Kidney (tissue), 14 donors: ENCODE data around the gene OPTN. TPM values are rescaled to one million over a fixed set of nuclear protein-coding genes. Genes with fewer than 3 reads are reported as not detected.
"Not testable (repeated sequence)": the region's sequence is repeated elsewhere in the genome, so short reads cannot be mapped to it uniquely, and the experiment has no call there.

Experiments
- DNase-seq, 5 donors: peaks; one replicate each; pipeline ENCODE4 v3.0.0-alpha.2; 2013 to 2020
- FAIRE-seq: peaks from 2 replicates; lab custom pipeline; 2012; peaks lifted over from hg19 to GRCh38; lab: Jason Lieb, UNC
- H3K27ac ChIP-seq, 2 donors: one replicate each; pipeline ENCODE4 v1.7.0; 2013; ENCODE audit warnings: low read depth in 2 of 2, low read length in 2 of 2, inconsistent platforms in 1 of 2
- H3K27me3 ChIP-seq: one replicate; pipeline ENCODE4 v1.7.1; 2013; ENCODE audit warnings: low read length, inconsistent platforms; ENCODE audit not compliant: control insufficient read depth, insufficient read depth
- H3K36me3 ChIP-seq, 3 donors: one replicate each; pipeline versions ENCODE4 v1.7.0 to v1.7.1; 2013; ENCODE audit warnings: low read length in 3 of 3, control low read depth in 1 of 3, inconsistent platforms in 1 of 3; ENCODE audit not compliant: insufficient read depth in 3 of 3, control insufficient read depth in 2 of 3
- H3K4me1 ChIP-seq, 3 donors: one replicate each; pipeline versions ENCODE4 v1.7.0 to v1.7.1; 2013; ENCODE audit warnings: low read length in 3 of 3, inconsistent platforms in 1 of 3, low read depth in 1 of 3; ENCODE audit not compliant: control insufficient read depth in 2 of 3, insufficient read depth in 2 of 3
- H3K4me3 ChIP-seq, 3 donors: one replicate each; pipeline versions ENCODE4 v1.7.0 to v1.8.1; 2013; ENCODE audit warnings: low read length in 3 of 3, control low read depth in 1 of 3, inconsistent platforms in 1 of 3
- H3K9ac ChIP-seq, 3 donors: one replicate each; pipeline versions ENCODE4 v1.7.0 to v1.7.1; 2013; ENCODE audit warnings: low read length in 3 of 3, control low read depth in 1 of 3, inconsistent platforms in 1 of 3
- H3K9me3 ChIP-seq, 3 donors: one replicate each; pipeline versions ENCODE4 v1.7.0 to v1.7.1; 2013; ENCODE audit warnings: low read length in 3 of 3, control low read depth in 1 of 3, inconsistent platforms in 1 of 3; ENCODE audit not compliant: control insufficient read depth in 2 of 3, insufficient read depth in 1 of 3
- intact Hi-C: fragments of 100-400 bp; cut with DNase I; formaldehyde crosslinking; loops from one replicate; pipeline ENCODE4 v1.11.1; 2022
- polyA plus RNA-seq: library from polyadenylated mRNA; stranded (reverse); fragments of 350-450 nt; fragmentation: Illumina TruSeq; extraction: RNeasy Lipid Tissue Mini Kit (QIAGEN cat#74804); gene quantifications from one replicate; pipeline ENCODE4 v1.2.3, GENCODE V29; 2014; ENCODE audit warnings: low read depth, low replicate concordance; ENCODE audit not compliant: insufficient read depth
- total RNA-seq: library from RNA; stranded (reverse); fragmentation: NEBNext Ultra II Directional; extraction: Animal tissue kit (Norgen Biotek cat#: 25700); gene quantifications from one replicate; pipeline ENCODE4 v1.2.1, GENCODE V29; 2021
- TF ChIP-seq, protein P1 (sequence below): IDR thresholded peaks from 3 replicates; pipeline ENCODE4 v1.5.1; 2012; ENCODE audit warnings: mild to moderate bottlenecking, moderate library complexity, borderline replicate concordance; ENCODE audit not compliant: insufficient read depth; ENCODE audit errors: extremely low read depth
- donor health status: control.
- donor health status: control.
- donor health status: control.
- donor health status: control.
- donor health status: control.
- donor health status: DM: yes; HTN: yes; CAD: no.
- donor health status: Normal renal cell carcinoma (clear cell type).

The OPTN gene
- total and polyA plus RNA-seq, 2 donors from 2014 or later: 55.0 to 76.9 TPM

GRCh38 chr10:13090289-13090688 lies 9.7 kb upstream of the OPTN start:
- no peak for DNase-seq
- Histone ChIP-seq H3K9me3 (no peaks in the 10 kb centered on the region), H3K27me3 (no peaks in the 10 kb centered on the region), H3K4me1 (no peaks in the 10 kb centered on the region), H3K36me3 (no peaks in the 10 kb centered on the region), H3K27ac (no peak overlapping the region), H3K9ac (no peak overlapping the region), H3K4me3 (no peak overlapping the region)
- TF ChIP-seq, protein P1, sequence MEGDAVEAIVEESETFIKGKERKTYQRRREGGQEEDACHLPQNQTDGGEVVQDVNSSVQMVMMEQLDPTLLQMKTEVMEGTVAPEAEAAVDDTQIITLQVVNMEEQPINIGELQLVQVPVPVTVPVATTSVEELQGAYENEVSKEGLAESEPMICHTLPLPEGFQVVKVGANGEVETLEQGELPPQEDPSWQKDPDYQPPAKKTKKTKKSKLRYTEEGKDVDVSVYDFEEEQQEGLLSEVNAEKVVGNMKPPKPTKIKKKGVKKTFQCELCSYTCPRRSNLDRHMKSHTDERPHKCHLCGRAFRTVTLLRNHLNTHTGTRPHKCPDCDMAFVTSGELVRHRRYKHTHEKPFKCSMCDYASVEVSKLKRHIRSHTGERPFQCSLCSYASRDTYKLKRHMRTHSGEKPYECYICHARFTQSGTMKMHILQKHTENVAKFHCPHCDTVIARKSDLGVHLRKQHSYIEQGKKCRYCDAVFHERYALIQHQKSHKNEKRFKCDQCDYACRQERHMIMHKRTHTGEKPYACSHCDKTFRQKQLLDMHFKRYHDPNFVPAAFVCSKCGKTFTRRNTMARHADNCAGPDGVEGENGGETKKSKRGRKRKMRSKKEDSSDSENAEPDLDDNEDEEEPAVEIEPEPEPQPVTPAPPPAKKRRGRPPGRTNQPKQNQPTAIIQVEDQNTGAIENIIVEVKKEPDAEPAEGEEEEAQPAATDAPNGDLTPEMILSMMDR: no peak
- FAIRE-seq: no peak
- intact Hi-C loops: no loop called here

DNA sequence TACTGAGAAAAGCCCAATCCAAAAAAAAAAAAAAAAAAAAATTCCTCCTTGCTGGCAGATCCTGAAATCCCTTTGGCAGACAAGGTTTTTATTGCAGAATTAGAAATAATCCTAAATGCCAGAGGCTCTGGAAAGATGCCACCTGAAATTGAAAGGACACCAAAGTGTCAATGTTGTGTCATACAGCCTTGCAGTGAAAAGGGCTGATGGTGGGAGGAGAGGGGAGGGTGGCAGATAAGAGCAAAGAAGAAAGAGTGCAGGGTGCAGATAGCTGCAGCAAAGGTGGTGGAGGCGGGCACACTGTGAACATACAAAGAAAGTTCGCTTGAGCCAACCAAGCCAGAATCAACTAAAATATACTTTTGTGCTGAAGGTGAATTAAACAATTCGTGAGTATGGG lies 8.2 kb upstream of the OPTN start:
- Histone ChIP-seq H3K36me3 (no peaks in the 10 kb centered on the region), H3K4me3 (no peak overlapping the region), H3K9ac (no peak overlapping the region), H3K4me1 (no peaks in the 10 kb centered on the region), H3K9me3 (no peaks in the 10 kb centered on the region), H3K27me3 (no peaks in the 10 kb centered on the region), H3K27ac (no peak overlapping the region)
- intact Hi-C loops: no loop called here
- DNase-seq (no peak), FAIRE-seq (no peak)
- TF ChIP-seq, protein P1: no peak

GRCh38 chr10:13092291-13093102 lies 7.5 kb upstream of the OPTN start:
- Histone ChIP-seq H3K4me3 (no peak overlapping the region), H3K9me3 (no peaks in the 10 kb centered on the region), H3K36me3 (no peaks in the 10 kb centered on the region), H3K4me1 (no peaks in the 10 kb centered on the region), H3K27me3 (no peaks in the 10 kb centered on the region), H3K9ac (no peak overlapping the region), H3K27ac (no peak overlapping the region)
- FAIRE-seq (no peak), DNase-seq (no peak)
- TF ChIP-seq, protein P1: no peak
- intact Hi-C loops: no loop called here

GRCh38 chr10:13094082-13094481 lies 5.9 kb upstream of the OPTN start:
- H3K9ac ChIP-seq, H3K4me1 ChIP-seq, H3K27ac ChIP-seq, H3K36me3 ChIP-seq, intact Hi-C loops, H3K4me3 ChIP-seq, H3K27me3 ChIP-seq, H3K9me3 ChIP-seq, FAIRE-seq, DNase-seq: not testable (repeated sequence)
